NCI-H128 (cell line): ENCODE data around the gene TRAF3IP1.
"Not testable (repeated sequence)": the region's sequence is repeated elsewhere in the genome, so short reads cannot be mapped to it uniquely, and the experiment has no call there.

ENCODE experiments used
- DNase-seq: peaks from one replicate; lab custom pipeline; 2025; ENCODE audit not compliant: unreplicated experiment; lab: John Stamatoyannopoulos, UW

Gene TRAF3IP1

DNA sequence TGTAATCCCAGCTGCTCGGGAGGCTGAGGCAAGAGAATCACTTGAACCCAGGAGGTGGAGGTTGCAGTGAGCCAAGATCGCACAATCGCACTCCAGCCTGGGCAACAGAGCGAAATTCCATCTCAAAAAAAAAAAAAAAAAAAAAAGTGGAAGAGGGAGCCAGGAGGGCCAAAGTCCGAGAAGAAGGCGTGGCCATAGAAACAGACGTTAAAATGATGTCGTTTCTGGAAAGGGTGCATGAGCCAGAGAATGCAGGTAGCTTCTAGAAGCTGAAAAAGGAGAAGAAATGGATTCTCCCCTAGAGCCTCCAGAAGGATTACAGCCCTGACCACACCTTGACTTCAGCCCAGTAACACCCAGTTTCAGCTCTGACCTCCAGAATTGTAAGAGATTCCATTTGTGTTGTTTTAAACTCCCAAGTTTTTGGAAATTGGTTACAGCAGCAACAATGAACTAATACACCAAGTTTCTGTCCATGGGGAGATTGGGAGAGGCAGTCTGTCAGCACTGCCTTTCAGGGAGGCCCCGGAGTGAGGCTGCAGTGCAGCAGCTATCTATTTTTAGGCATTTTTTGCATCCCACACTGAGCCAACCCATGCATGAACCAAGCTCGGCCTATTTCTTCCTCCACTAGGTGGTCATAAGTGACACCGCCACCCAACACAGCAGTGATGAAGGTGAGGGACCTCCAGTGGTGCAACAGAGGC, 14.2 kb upstream of the TRAF3IP1 start:
- no peak for DNase-seq

DNA sequence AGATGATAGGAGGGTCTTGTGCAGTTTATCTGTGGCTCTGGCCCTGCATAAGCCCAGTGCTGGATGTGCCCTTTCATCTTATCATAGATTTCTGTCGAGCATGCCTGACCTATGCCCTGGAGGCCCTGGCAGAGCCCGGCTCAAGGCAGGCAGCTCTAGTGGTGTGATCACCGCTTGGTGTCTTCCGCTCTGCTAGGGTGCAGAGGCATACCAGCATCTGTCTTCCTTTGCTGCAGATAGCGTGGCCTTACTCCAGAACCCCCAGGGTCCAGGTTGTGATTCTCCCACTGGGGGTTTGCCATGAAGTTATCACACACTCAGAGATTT, 13.7 kb upstream of the TRAF3IP1 start:
- no peak for DNase-seq

DNA sequence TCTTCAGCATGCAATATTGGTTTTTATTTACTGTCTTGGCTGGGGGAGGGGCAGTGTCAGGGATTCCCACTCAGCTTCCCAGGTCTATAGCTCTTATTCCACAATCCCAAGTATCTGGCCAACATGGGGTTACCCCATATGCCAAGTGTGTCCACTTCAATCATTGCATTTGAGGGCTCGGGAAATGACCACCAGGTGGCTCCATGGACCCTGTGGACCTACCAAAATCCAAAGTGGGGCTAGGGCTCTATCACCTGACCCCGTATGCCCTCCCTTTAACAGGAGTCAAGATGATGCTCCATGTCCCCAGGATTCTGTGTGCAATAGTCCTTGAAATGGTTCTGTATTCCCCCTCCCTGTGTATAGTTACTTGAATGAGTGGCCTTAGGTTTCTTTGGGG, 12.1 kb upstream of the TRAF3IP1 start:
- DNase-seq: no peak

- DNase-seq: not testable (repeated sequence)
Measured at GRCh38 chr2:238310721-238311120, 9.6 kb upstream of the TRAF3IP1 start.

GRCh38 chr2:238313289-238313990, 6.9 kb upstream of the TRAF3IP1 start:
- no peak for DNase-seq

GRCh38 chr2:238313991-238314350, 6.3 kb upstream of the TRAF3IP1 start:
- DNase-seq: no peak

DNA sequence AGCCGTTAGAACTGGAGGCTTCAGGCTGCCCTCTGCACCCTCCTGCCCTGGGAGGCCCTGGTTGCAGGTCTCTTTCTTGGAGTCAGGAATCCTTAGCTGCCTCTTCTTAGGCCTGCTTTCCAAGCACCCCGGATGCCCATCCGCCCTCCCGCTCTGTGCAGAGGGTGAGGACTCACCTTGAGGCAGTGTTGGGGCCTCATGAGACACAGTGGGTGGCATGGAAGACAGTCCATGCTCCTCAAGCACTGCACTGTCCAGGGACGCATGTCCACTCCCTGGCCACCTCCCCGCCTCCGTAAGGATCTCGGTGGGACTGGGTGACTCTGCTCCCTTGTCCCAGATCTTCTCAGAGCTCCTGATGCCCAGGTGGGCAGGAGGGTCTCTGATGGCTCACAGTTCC, 5.7 kb upstream of the TRAF3IP1 start:
- DNase-seq: no peak

DNA sequence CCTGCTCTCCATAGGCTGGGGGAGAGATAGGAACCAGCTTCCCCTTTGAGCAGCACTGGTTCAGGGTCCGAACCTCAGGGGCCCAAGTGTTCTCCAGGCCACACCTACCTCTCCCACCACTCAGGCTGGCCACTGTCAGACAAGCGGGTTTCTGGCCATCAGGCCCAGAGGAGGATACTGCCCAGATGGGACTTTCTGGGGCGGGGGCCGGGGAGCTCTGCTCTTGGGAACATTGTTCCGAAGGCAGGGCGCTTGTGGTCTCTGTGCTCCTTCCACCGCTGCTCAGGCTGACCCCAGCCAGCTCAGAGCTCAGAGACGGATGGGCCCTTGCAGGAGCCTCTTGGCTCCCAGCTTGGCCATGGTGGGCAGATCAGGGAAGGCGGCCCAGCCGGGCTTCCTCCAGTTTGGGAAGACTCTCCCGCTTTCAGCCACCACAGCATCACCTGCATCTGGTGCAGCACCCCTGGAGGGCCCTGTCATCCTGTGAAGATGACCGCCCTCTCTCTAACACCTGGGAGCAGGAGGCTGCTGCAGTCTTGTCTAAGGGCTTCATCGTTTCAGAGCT, 5.2 kb upstream of the TRAF3IP1 start:
- no peak for DNase-seq

- no peak for DNase-seq
Measured at GRCh38 chr2:238320648-238321281, 447 bp downstream of the TRAF3IP1 start.

- no peak for DNase-seq
Measured at GRCh38 chr2:238321467-238321866, 1.1 kb downstream of the TRAF3IP1 start.

DNA sequence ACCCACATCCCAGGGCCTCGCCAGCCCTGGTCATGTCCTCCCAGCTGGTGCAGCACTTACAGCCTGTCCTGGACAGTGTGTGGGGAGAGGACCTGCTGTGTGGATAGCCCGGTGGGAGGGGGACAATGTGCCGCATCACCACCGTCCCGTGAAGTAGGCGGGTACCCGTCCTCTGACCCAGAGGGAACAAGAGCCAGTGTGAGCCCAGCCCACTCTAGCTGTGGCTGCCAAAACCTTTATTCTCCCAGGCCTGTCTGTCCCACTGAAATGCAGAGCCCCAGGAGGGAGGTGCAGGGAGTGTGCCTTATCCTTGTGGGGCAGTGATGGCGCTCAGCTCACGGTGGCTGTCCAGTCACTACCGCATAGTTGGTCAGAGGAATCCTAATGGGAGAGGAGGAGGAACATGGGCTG, 1.7 kb downstream of the TRAF3IP1 start:
- no peak for DNase-seq

DNA sequence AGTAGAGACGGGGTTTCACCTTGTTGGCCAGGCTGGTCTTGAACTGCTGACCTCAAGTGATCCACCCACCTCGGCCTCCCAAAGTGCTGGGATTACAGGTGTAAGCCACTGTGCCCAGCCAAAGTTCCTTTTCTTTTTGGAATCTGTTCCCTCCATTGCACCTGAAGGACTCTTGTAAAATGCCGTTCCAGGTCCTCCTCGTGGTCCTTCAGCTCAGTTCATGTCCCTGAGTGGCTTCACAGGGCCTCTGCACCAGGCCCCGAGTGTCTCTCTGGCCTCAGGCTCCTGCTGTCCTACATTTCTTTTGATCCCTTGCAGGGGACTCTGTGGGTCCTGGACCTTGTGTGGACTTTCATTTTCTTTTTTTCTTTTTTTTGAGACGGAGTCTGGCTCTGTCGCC, 3.9 kb downstream of the TRAF3IP1 start:
- not testable (repeated sequence) for DNase-seq

DNA sequence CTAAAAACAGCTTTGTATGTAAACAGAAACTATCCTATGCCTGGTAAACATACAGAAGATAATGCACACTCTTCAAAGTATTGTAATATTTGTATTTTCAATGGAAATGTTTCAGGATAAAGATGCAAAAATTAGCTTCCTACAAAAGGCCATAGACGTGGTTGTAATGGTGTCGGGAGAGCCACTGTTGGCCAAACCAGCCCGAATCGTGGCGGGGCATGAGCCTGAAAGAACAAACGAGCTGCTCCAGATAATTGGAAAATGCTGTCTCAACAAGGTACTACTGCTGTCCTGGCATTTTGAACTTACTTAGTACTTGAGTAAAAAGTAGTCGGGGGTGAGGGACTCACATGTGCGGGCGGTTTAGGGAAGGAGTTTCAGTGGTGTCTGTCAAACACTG, 5.4 kb downstream of the TRAF3IP1 start:
- no peak for DNase-seq

DNA sequence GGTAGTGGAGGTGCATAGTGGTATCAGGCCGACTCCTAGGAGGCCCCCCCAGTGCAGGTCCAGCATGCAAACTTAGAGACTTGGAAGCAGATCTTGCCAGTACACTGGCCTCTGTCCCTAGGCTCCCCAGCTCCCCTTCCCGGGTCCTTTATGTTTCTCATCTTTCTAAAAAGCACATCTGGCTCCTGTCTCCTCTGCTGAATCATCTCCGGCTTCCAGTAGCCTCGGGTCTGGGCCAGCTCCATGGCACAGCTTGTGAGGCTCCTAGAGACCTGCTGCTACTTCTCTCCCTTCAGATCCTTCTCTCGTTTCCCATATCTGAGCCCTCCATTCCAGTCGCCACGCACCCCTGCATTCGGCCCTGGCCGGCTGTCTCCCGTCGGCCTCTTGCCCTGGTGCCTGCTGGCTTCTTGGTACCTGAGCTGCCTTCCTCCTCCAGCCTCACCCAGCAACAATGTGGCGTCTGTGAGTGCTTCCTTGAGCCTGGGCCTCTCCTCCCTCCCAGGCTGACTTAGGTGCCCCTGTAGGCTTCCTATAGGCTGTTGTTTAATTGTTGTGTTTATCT, 6.6 kb downstream of the TRAF3IP1 start:
- no peak for DNase-seq

DNA sequence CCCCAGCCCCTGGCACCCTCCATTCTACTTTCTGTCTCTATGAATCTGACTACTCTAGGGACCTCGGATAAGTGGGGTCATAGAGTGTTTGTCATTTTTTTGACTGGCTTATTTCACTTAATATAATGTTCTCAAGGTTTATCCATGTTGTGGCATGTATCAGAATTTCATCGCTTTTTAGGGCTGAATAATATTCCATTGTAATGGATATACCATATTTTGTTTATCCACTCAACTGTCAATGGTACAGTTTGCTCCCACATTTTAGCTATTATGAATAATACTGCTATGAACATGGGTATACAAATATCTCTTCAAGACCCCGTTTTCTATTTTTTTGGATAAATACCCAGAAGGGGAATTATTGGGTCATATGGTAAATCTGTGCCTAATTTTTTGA, 7.4 kb downstream of the TRAF3IP1 start:
- DNase-seq: no peak

GRCh38 chr2:238330391-238330790, 10.1 kb downstream of the TRAF3IP1 start:
- DNase-seq: no peak

- DNase-seq: no peak
Measured at GRCh38 chr2:238331916-238332315, 11.6 kb downstream of the TRAF3IP1 start.

DNA sequence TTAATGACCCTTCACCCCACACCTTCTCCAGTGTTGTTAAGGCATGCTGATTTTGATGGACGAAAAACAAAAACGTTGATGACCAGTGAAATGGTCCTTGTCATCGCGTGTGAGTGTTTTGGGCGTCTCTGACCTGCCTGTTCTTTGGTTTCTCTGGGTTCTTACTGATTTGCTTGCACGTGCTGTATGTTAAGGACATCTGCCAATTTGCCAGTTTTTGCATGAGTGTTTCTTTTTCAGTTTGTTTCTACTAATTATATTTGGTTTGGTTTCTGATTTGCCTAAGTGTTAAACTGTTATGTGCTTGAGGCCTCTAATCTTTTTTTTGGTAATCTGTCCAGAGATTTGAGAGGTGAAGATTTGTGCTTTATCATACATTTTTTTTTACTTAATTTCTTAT, 14.6 kb downstream of the TRAF3IP1 start:
- no peak for DNase-seq

- DNase-seq: not testable (repeated sequence)
Measured at GRCh38 chr2:238335591-238335990, 15.3 kb downstream of the TRAF3IP1 start.

GRCh38 chr2:238336151-238336550, 15.8 kb downstream of the TRAF3IP1 start:
- DNase-seq: no peak

DNA sequence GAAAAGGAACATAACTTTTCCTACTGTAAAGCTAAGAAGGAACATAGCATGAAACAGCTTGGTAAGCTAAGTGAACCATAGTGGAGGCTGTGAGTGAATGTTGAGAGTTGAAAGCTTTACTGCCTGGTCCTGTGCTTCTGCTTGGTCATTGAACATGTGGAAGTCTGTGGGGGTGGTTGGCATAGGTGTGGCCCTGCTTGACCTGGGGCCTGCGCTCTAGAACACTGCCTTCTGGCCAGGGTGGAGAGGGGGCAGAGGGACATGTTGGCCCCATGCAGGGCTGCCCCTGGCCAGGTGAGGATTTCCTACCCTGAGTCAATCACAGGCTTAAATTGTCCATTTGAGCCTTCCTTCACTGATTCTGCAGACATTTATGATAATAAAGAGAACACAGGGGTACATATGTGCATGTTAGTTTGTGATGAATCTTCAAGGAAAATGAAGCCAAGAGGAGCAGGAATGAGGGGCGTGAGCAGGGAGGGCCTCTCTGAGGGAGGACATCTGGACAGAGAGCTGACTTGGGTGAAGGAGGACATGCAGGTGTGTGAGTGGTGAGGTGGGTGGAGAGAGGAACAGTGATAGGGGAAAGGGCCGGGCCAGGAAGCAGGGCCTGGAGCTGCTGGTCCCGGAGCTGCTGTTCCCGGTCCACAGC, 16.6 kb downstream of the TRAF3IP1 start:
- DNase-seq: no peak
